GM19023 (cell line): ENCODE results near the gene PEX26.
"Not testable (repeated sequence)": the region's sequence is repeated elsewhere in the genome, so short reads cannot be mapped to it uniquely, and the experiment has no call there.

Source experiments
- ATAC-seq: cut with Tn5 transposase; IDR thresholded peaks from one replicate; pipeline ENCODE4 v1.9.1; 2021; ENCODE audit warnings: mild to moderate bottlenecking, moderate library complexity; ENCODE audit not compliant: unreplicated experiment

The PEX26 gene

DNA sequence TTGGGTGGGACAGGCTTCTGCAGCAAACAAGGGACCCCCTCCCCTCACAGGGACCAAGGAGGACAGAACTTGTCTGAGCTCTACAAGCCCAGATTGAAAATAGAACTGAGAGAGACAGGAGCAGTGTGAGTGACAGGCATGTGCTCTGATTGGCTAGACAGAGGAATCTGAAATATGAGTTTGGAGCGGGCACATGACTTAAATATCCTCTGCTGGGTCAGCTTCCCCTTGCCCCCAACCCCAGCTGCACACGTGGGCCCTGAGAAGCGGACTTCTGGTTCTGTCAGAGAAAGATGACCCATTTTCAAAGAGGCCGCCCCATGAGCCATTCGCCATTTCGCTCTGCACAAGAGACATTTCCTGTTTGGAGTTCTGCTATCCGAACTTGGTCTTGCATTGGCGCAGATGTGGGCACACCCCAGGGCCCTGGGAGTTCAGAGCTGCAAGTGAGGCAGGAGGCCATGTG, 38.1 kb downstream of the PEX26 start:
- ATAC-seq, result no peak

DNA sequence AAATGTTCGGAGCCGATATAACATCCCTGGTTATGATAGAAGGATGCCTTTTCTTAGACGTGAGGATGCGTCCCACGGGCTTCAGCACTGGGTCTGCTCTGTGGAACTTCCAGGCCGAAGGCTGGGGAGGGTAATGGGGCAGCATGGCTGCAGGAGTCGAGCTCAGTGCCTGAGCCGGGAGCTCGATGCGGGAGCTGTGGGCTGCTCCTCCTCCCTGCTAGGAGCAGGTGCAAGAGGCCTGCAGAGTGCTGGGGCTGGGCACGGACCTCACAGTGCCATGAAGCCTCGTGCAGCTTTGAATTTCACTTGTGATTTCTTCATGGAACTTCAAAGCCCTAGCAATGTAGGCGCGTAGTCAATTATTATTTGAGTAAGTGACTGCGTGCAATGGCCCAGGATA, 38.8 kb downstream of the PEX26 start:
- no peak for ATAC-seq

GRCh38 chr22:18118345-18118915, 40.6 kb downstream of the PEX26 start:
- ATAC-seq, result no peak

DNA sequence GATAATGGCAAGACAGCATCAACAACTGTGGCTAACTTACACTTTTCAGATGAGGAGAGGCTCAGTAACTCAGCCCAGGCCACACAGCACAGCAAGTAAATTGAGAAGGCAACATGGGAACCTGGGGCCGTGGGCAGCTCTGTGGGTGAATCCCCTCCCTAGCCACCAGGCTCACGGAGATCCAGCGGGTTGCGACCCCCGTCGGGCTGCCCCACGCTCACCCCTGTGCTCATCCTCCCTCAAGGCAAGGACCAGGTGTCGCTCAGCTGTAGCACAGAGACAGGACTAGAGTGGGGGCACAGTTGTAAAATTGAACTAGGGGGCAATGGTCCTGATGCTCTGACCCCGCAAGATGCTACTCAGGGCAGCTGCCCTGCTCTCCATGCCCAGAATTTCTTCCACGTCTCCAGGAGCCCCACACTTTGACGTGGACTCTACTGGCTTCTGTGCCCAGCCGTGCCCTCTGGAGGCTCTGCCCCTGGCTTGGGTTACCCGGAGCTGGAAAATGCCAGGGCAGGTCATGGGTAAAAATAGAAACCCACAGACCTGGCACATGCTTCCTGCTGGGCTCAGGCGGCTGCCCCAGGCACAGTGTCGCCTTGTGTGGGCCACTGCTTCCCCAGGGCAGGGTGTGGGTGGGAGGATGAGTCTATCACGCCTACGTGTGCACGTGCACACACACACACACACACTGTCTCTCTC, 41.8 kb downstream of the PEX26 start:
- no peak for ATAC-seq

DNA sequence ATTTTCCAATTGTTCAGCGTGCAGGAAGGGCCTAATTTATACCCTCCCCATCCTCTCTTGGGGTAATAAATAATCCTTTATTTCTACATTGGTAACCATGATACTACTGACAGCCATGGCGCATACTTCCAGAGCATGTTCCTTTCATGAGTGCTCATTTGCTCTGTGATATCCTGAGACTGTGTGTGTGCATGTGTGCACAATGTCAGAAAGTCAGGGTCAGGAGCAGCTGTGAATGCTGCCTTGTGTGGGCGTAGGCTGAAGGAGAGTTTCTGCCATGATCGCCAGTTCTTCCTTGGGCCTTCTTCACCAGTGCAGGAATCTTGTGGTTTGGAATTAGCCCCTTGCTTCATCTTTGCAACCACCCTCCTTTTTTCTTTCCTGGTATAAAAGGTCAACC, 43.1 kb downstream of the PEX26 start:
- ATAC-seq, result no peak

DNA sequence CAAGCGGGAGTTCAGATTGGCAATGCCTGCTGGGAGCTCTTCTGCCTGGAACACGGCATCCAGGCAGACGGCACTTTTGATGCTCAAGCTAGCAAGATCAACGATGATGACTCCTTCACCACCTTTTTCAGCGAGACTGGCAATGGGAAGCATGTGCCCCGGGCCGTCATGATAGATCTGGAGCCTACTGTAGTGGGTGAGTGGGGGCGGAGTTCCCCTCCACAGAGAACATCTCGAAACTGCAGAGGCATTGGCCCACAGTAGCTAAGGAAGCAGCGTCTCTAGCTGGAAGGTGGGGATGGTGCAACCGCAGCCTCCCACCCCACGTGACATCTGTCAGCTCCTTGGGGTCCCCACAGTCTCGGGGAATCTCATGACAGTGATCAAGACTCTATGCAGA, 43.7 kb downstream of the PEX26 start:
- no peak for ATAC-seq

DNA sequence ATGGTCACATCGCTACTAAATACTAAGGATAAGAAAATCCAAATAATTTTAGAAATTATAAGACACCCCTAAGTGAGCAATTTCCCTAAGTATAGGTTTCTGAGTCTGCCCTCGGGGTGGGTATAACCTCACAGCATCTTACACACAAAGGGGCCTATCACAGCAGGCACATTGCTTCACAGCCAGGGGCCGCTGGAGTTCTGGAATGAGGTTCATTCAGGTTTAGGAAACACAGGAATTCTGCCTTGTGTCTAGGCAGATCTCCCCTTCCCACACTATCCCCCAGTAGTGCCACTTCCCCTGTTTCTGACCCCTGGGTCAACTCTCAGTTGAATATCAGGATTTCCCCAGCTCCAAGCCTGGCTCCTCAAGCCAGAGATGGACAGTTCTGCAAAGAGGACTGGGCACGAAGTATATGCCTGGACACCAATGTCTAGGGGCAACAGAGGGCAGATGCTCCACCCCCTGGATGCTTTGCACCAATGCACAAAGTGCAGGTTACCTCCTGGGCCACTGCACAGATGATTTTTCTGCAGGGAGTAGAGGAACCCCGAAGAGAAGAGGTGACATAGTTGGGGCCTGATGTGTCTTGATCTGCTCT, 44.3 kb downstream of the PEX26 start:
- no peak for ATAC-seq

- ATAC-seq, result not testable (repeated sequence)
Measured at GRCh38 chr22:18123476-18124025, 45.8 kb downstream of the PEX26 start.

- ATAC-seq, result no peak
Measured at GRCh38 chr22:18126606-18127005, 48.8 kb downstream of the PEX26 start.

DNA sequence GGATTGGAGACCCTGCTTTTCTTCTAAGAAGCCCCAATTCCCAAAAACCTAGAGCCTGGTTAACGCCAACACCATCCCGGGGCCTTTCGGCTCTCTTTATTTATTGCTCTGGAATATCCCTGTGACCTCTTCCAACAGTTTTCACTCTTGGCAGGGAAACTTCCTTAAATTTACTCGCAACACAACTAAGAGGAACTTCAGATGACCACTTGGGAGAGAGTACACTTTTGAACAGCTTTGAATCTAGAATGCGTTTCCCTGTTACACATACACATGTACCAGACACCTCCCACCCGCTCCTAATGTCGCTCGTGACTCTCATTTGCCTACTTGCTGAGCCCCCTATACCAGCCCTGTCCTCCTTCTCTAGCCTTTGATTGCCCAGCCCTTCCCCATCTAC, 52.2 kb downstream of the PEX26 start:
- no peak for ATAC-seq

GRCh38 chr22:18130699-18131429, 53.1 kb downstream of the PEX26 start:
- ATAC-seq, result no peak

GRCh38 chr22:18133452-18133851, 55.7 kb downstream of the PEX26 start:
- ATAC-seq, result no peak

- ATAC-seq, result no peak
Measured at GRCh38 chr22:18136563-18137320, 59.0 kb downstream of the PEX26 start.

DNA sequence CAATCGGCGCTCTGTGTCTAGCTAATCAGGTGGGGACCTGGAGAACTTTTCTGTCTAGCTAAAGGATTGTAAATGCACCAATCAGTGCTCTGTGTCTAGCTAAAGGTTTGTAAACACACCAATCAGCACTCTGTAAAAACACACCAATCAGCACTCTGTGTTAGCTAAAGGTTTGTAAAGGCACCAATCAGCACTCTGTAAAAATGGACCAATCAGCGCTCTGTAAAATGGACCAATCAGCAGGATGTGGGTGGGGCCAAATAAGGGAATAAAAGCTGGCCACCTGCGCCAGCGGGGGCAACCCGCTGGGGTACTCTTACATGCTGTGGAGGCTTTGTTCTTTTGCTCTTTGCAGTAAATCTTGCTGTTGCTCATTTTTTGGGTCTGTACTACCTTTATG, 63.2 kb downstream of the PEX26 start:
- not testable (repeated sequence) for ATAC-seq

- ATAC-seq, result no peak
Measured at GRCh38 chr22:18144105-18144504, 66.3 kb downstream of the PEX26 start.

GRCh38 chr22:18145676-18146388, 68.0 kb downstream of the PEX26 start:
- ATAC-seq, result no peak

DNA sequence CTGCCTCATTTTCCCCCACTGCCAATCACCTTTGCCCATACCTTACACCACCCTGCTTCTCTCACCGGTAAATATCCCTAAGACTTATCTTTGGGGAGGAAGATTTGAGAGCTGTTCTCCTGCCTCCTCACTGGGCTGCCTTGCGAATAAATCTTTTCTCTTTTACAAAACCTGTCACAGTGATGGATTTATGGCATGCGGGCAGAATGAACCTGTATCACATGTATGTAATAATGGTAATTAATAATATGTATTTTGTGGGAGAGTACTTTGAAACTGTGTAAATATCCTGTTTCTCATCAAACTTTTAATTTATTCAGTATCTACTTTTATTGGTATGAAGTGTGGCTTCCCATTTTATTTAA, 68.6 kb downstream of the PEX26 start:
- no peak for ATAC-seq

- ATAC-seq, result no peak
Measured at GRCh38 chr22:18147791-18148190, 70.0 kb downstream of the PEX26 start.

- ATAC-seq, result no peak
Measured at GRCh38 chr22:18148293-18148965, 70.6 kb downstream of the PEX26 start.

GRCh38 chr22:18152519-18152918, 74.7 kb downstream of the PEX26 start:
- no peak for ATAC-seq
